IMR-90 (cell line): ENCODE results near the gene ORC5. TPM values are rescaled to one million over a fixed set of nuclear protein-coding genes. Genes with fewer than 3 reads are reported as not detected.

Experiments
- ATAC-seq: fragments of 200-7000 bp; cut with Tn5 transposase; 2 replicates; pipeline ENCODE4 v1.9.1; 2020; ENCODE audit warnings: low read depth, mild to moderate bottlenecking, moderate library complexity
- BruUV-seq: library from RNA; stranded (reverse); fragments of 400-500 nt; replicated peaks from 2 replicates; lab custom pipeline; 2021; lab: Mats Ljungman, UMichigan
- CTCF ChIA-PET: fragments of 300-600 bp; formaldehyde crosslinking; extraction: SDS; loops from one replicate; lab custom pipeline; 2021; ENCODE audit warnings: antibody characterized with exemption; lab: Yijun Ruan, JAX
- POLR2A ChIA-PET: fragments of 300-600 bp; sonication (Branson Sonifier 250); formaldehyde crosslinking; loops from one replicate; lab custom pipeline; 2022; ENCODE audit warnings: antibody characterized with exemption; ENCODE audit not compliant: unreplicated experiment; lab: Charles Lee
- DNase-seq: peaks from one replicate; pipeline ENCODE4 v3.0.0; 2013
- H2AFZ ChIP-seq: replicated peaks from 2 replicates; pipeline ENCODE3; 2013; ENCODE audit warnings: low read length, mild to moderate bottlenecking; ENCODE audit not compliant: poor library complexity
- H2AK5ac ChIP-seq: 2 replicates; pipeline ENCODE4 v1.6.1; 2013; ENCODE audit warnings: low read depth, low read length, inconsistent platforms
- H2AK9ac ChIP-seq: replicated peaks from 2 replicates; pipeline ENCODE3; 2013; ENCODE audit warnings: mild to moderate bottlenecking, low read depth, low read length, moderate library complexity; ENCODE audit not compliant: poor library complexity
- H2BK120ac ChIP-seq: 2 replicates; pipeline ENCODE4 v1.6.1; 2013; ENCODE audit warnings: low read depth, low read length, inconsistent platforms
- H2BK15ac ChIP-seq: 3 replicates; pipeline ENCODE4 v1.6.1; 2013; ENCODE audit warnings: low read depth, low read length, inconsistent platforms
- H2BK20ac ChIP-seq: 2 replicates; pipeline ENCODE4 v1.6.1; 2013; ENCODE audit warnings: low read depth, mild to moderate bottlenecking, inconsistent platforms, low read length, moderate library complexity
- H2BK5ac ChIP-seq: 2 replicates; pipeline ENCODE4 v1.6.1; 2013; ENCODE audit warnings: mild to moderate bottlenecking, low read depth, low read length, inconsistent platforms; ENCODE audit not compliant: poor library complexity, severe bottlenecking
- H3K14ac ChIP-seq: replicated peaks from 2 replicates; pipeline ENCODE4 v1.6.1; 2013; ENCODE audit warnings: low read depth, low read length, inconsistent platforms
- H3K18ac ChIP-seq: 2 replicates; pipeline ENCODE4 v1.6.1; 2013; ENCODE audit warnings: low read depth, low read length, control low read depth
- H3K23ac ChIP-seq: 2 replicates; pipeline ENCODE4 v1.6.1; 2013; ENCODE audit warnings: low read depth, low read length, inconsistent platforms
- H3K27ac ChIP-seq: 2 replicates; pipeline ENCODE4 v1.5.1; 2013; ENCODE audit warnings: mild to moderate bottlenecking, control low read depth, low read length; ENCODE audit not compliant: insufficient read depth
- H3K27me3 ChIP-seq: 2 replicates; pipeline ENCODE4 v1.6.1; 2013; ENCODE audit warnings: low read length; ENCODE audit not compliant: control insufficient read depth, insufficient read depth
- H3K36me3 ChIP-seq: 2 replicates; pipeline ENCODE4 v1.6.1; 2013; ENCODE audit warnings: low read length, mixed read lengths; ENCODE audit not compliant: control insufficient read depth, insufficient read depth
- H3K4ac ChIP-seq: 2 replicates; pipeline ENCODE4 v1.6.1; 2013; ENCODE audit warnings: low read depth, low read length, inconsistent platforms
- H3K4me1 ChIP-seq: 2 replicates; pipeline ENCODE4 v1.6.1; 2013; ENCODE audit warnings: low read length, mixed read lengths; ENCODE audit not compliant: control insufficient read depth, insufficient read depth
- H3K4me2 ChIP-seq: 2 replicates; pipeline ENCODE4 v1.6.1; 2013; ENCODE audit warnings: low read depth, mild to moderate bottlenecking, control low read depth, low read length, moderate library complexity
- H3K4me3 ChIP-seq: 2 replicates; pipeline ENCODE4 v1.5.1; 2013; ENCODE audit warnings: low read depth, mild to moderate bottlenecking, control low read depth, low read length, moderate library complexity; ENCODE audit not compliant: insufficient read depth
- H3K56ac ChIP-seq: 2 replicates; pipeline ENCODE4 v1.6.1; 2013; ENCODE audit warnings: low read length, inconsistent platforms; ENCODE audit not compliant: insufficient read depth; ENCODE audit errors: extremely low read depth
- H3K79me1 ChIP-seq, 2 experiments: 2 replicates each; pipeline ENCODE4 v1.6.1; 2013; ENCODE audit warnings: low read length in 2 of 2, inconsistent platforms in 1 of 2, low read depth in 1 of 2
- H3K9ac ChIP-seq: 2 replicates; pipeline ENCODE4 v1.6.1; 2013; ENCODE audit warnings: low read depth, low read length, control low read depth
- H3K9me1 ChIP-seq: 2 replicates; pipeline ENCODE4 v1.6.1; 2013; ENCODE audit warnings: low read length, inconsistent platforms; ENCODE audit not compliant: insufficient read depth
- H3K9me3 ChIP-seq: 2 replicates; pipeline ENCODE4 v1.6.1; 2013; ENCODE audit warnings: low read length; ENCODE audit not compliant: control insufficient read depth, insufficient read depth
- H4K20me1 ChIP-seq: 2 replicates; pipeline ENCODE4 v1.6.1; 2013; ENCODE audit warnings: low read length, inconsistent platforms; ENCODE audit not compliant: insufficient read depth
- H4K5ac ChIP-seq: 2 replicates; pipeline ENCODE4 v1.6.1; 2013; ENCODE audit warnings: mild to moderate bottlenecking, low read depth, low read length, control low read depth
- H4K8ac ChIP-seq, 2 experiments: 2 replicates each; pipeline ENCODE4 v1.6.1; 2013; ENCODE audit warnings: low read depth in 2 of 2, low read length in 2 of 2, control low read depth in 1 of 2, inconsistent platforms in 1 of 2
- H4K91ac ChIP-seq: 2 replicates; pipeline ENCODE4 v1.6.1; 2013; ENCODE audit warnings: low read depth, low read length, inconsistent platforms; ENCODE audit not compliant: insufficient read depth
- BHLHE40 ChIP-seq: fragments of 150-350 bp; IDR thresholded peaks from 2 replicates; pipeline ENCODE4 v1.6.1; 2016; ENCODE audit warnings: mild to moderate bottlenecking, low read depth, low read length
- CEBPB ChIP-seq: IDR thresholded peaks from 2 replicates; pipeline ENCODE4 v1.6.1; 2012; ENCODE audit warnings: low read depth, low read length, improper control_type of control experiment
- FOS ChIP-seq: fragments of 150-350 bp; IDR thresholded peaks from 2 replicates; pipeline ENCODE4 v1.6.1; 2016; ENCODE audit warnings: low read depth, low read length
- MAFK ChIP-seq: IDR thresholded peaks from 2 replicates; pipeline ENCODE4 v1.6.1; 2012; ENCODE audit warnings: low read depth, low read length, improper control_type of control experiment
- NFE2L2 ChIP-seq: fragments of 150-350 bp; IDR thresholded peaks from 2 replicates; pipeline ENCODE4 v1.6.1; 2016; ENCODE audit warnings: low read depth, mild to moderate bottlenecking, low read length
- RAD21 ChIP-seq: IDR thresholded peaks from 2 replicates; pipeline ENCODE4 v1.6.1; 2012; ENCODE audit warnings: low read length, improper control_type of control experiment
- USF2 ChIP-seq: fragments of 150-350 bp; IDR thresholded peaks from 2 replicates; pipeline ENCODE4 v1.6.1; 2017; ENCODE audit warnings: mild to moderate bottlenecking, antibody characterized with exemption, low read length, low read depth
- WGBS, 2 experiments: methylation state at CpG; one replicate each; pipeline versions ENCODE4 v1.1.5 to v1.1.7; 2013; ENCODE audit warnings: missing lambda C conversion rate in 2 of 2; ENCODE audit not compliant: insufficient read length in 1 of 2; ENCODE audit errors: extremely low coverage in 2 of 2; 5-methylcytosine and 5-hydroxymethylcytosine counted together
- dilution Hi-C: fragments of 300-500 bp; cut with HindIII; formaldehyde crosslinking; loops from one replicate; pipeline ENCODE4 v1.14.3; 2018; ENCODE audit warnings: low sequenced_read_pairs; ENCODE audit not compliant: unreplicated experiment
- in situ Hi-C: fragments of 300-500 bp; cut with MboI; formaldehyde crosslinking; loops from 3 replicates; pipeline ENCODE4 v1.14.3; 2019; ENCODE audit warnings: low sequenced_read_pairs, inconsistent platforms, mixed read lengths
- intact Hi-C: fragments of 100-400 bp; cut with micrococcal nuclease; formaldehyde crosslinking; loops from 2 replicates; pipeline ENCODE4 v1.10.0; 2022
- polyA plus RNA-seq, 3 experiments: library from polyadenylated mRNA; depleted of rRNA; stranded (reverse); fragments of >200 nt; gene quantifications; 2 replicates each; pipeline ENCODE4 v1.2.3, GENCODE V29; 2012; ENCODE audit warnings: low replicate concordance in 1 of 3
- total RNA-seq: library from RNA; depleted of rRNA; stranded (reverse); fragments of >200 nt; gene quantifications from 2 replicates; pipeline ENCODE4 v1.2.3, GENCODE V29; 2012
- TF ChIP-seq, protein P1 (sequence below): fragments of 150-350 bp; IDR thresholded peaks from 2 replicates; pipeline ENCODE4 v1.6.1; 2016; ENCODE audit warnings: low read depth, mild to moderate bottlenecking, low read length, moderate library complexity, borderline replicate concordance

The ORC5 gene
- total and polyA plus RNA-seq, 2 of the 4 experiments (the other 2 are of a cell fraction): 7.9 to 18.8 TPM

DNA sequence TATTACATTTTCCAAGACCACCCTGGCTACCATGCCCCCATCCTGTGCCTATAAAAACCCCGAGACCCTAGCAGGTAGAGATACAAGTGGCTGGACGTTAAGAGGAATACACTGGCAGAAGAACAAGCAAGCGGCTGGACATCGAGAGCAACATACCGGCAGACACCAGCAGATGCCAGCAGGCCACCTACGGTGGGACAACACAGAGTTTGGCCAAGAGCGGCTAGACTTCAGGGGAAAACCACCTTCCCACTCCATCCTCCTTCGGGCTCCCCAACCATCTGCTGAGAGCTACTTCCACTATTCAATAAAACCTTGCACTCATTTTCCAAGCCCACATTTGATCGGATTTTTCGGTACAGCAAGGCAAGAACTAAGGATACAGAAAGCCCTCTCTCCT lies 70.3 kb downstream of the ORC5 start:
- H3K14ac ChIP-seq: peak overlapping the region; percentile 45; the same call in 1 of the 2 replicates
- ChIA-PET POLR2A (no interaction called here), CTCF (interaction anchor here (0.7 to 2.2 kb wide), 4 partner anchors 10 to 563 kb away, joined by 3 to 7 read pairs (median 4); no protein-coding TSS in a partner anchor)
- intact Hi-C loops: no loop called here
- TF ChIP-seq BHLHE40: no peak
- TF ChIP-seq, protein P1, sequence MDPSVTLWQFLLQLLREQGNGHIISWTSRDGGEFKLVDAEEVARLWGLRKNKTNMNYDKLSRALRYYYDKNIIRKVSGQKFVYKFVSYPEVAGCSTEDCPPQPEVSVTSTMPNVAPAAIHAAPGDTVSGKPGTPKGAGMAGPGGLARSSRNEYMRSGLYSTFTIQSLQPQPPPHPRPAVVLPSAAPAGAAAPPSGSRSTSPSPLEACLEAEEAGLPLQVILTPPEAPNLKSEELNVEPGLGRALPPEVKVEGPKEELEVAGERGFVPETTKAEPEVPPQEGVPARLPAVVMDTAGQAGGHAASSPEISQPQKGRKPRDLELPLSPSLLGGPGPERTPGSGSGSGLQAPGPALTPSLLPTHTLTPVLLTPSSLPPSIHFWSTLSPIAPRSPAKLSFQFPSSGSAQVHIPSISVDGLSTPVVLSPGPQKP: no peak
- no peak for TF ChIP-seq USF2
- no peak for TF ChIP-seq MAFK
- no peak for TF ChIP-seq CEBPB
- no peak for TF ChIP-seq NFE2L2
- TF ChIP-seq RAD21: no peak
- no peak for TF ChIP-seq FOS
- ATAC-seq (no peak), DNase-seq (no peak)
- H3K9ac ChIP-seq: no peak overlapping the region
- H2BK20ac ChIP-seq: 0 out of 2 replicates have a peak overlapping the region, but pooled peaks have one; percentile 43
- H3K4ac ChIP-seq: peak overlapping the region; percentile 76; the same call in 1 of the 2 replicates
- peak overlapping the region; percentile 80 for H2AK9ac ChIP-seq
- H3K9me1 ChIP-seq: peaks cover 13% of the 10 kb centered on the region
- no peak overlapping the region; the same call in 1 of the 2 replicates for H3K23ac ChIP-seq
- H3K56ac ChIP-seq: no peak overlapping the region
- peak overlapping the region; percentile 46; the same call in 1 of the 2 replicates for H2AK5ac ChIP-seq
- no peak overlapping the region for H2AFZ ChIP-seq
- H3K4me1 ChIP-seq: peaks cover 5% of the 10 kb centered on the region; the same call in 1 of the 2 replicates
- H3K4me2 ChIP-seq: no peak overlapping the region
- H4K20me1 ChIP-seq: no peaks in the 10 kb centered on the region
- peak overlapping the region; percentile 68 for H2BK120ac ChIP-seq
- dilution Hi-C loops: no loop called here
- peak overlapping the region in 1 of 2 experiments; percentile 50; a peak in 1 of 4 replicates for H4K8ac ChIP-seq
- peak overlapping the region; percentile 56; the same call in 1 of the 3 replicates for H2BK15ac ChIP-seq
- no peaks in the 10 kb centered on the region for H3K27me3 ChIP-seq
- no peak overlapping the region for H3K18ac ChIP-seq
- in situ Hi-C loops: no loop called here
- peak overlapping the region; percentile 36; the same call in 1 of the 2 replicates for H4K91ac ChIP-seq
- no peak overlapping the region for H3K27ac ChIP-seq
- 100% methylated on average over 4 of the region's 10 CpGs; no CpG with 5 or more reads in 1 of the 2 experiments for WGBS, 2 experiments
- H3K79me1 ChIP-seq: peaks cover 5 to 9% of the 10 kb centered on the region in 2 experiments; a peak in 3 of 4 replicates
- no TSS peak for BruUV-seq
- no peaks in the 10 kb centered on the region for H3K9me3 ChIP-seq
- H3K36me3 ChIP-seq: peaks cover 2% of the 10 kb centered on the region
- peak overlapping the region; percentile 20 for H2BK5ac ChIP-seq
- H3K4me3 ChIP-seq: no peak overlapping the region
- H4K5ac ChIP-seq: no peak overlapping the region
